Stimulated activated CD4-positive, alpha-beta T cell treated with anti-CD3 and anti-CD28 coated beads, Interleukin-15, amount 100 ng/mL, for 1 hour (primary cell): ENCODE measurements around the gene CLEC3A.
"Not testable (repeated sequence)": the region's sequence is repeated elsewhere in the genome, so short reads cannot be mapped to it uniquely, and the experiment has no call there.

Experiments used
- DNase-seq, 2 donors: peaks; one replicate each; pipeline ENCODE4 v3.0.0-alpha.2; 2020; ENCODE audit warnings: low read depth in 1 of 2, low spot score in 1 of 2

CLEC3A gene, protein sequence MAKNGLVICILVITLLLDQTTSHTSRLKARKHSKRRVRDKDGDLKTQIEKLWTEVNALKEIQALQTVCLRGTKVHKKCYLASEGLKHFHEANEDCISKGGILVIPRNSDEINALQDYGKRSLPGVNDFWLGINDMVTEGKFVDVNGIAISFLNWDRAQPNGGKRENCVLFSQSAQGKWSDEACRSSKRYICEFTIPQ

DNA sequence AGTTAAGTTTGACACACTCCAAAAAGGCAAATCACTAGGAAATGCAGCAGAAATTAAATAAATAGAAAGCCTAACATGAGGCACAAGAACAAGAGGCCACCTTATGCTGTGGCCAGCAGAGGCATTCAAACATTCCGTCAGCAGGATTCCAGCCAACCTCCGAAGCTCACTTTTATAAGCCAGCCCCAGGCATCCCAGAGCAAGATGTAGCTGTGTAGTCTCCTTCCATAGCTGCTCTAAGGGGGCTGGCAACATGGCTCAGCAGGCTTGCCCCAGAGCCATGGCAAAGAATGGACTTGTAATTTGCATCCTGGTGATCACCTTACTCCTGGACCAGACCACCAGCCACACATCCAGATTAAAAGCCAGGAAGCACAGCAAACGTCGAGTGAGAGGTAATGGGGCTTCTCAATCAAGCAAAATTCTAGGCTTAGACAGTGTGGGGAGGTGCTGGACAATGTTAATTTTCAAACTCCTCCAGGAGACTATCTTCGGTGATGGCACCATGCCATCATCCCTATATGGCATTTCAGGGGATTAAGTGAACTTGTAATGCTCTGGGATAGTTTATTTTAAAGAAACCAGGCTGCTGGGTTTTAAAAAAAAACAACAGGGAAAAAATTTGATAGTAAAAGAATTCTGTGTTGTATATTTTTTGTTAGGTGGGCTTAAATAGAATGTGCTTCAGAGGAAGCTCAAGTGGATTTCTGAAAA is at the start of gene CLEC3A:
Gene CLEC3A, plus strand, starts transcription at position 202 of the 714 bp plus-strand sequence. Its CDS starts 79 bp downstream, at position 281.
- DNase-seq: no peak

DNA sequence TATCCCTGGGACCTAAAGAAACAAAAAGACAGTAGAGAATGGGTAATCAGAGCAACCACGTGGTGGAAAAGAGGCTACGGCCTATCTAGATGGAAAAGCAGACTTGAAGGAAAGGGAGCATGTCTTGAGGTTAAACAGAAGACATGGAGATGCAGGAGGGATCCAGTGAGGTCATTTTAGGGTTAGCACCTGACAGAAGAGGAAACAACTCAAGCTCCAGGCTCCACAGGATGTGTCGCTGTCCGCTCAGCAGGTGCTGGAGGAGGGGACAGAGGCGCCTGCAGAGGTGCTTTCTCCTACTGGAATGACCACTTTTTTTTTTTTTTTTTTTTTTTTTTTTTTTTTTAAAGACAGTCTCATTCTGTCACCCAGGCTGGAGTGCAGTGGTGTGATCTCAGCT is 47.5 kb upstream of the CLEC3A start:
- DNase-seq: no peak

DNA sequence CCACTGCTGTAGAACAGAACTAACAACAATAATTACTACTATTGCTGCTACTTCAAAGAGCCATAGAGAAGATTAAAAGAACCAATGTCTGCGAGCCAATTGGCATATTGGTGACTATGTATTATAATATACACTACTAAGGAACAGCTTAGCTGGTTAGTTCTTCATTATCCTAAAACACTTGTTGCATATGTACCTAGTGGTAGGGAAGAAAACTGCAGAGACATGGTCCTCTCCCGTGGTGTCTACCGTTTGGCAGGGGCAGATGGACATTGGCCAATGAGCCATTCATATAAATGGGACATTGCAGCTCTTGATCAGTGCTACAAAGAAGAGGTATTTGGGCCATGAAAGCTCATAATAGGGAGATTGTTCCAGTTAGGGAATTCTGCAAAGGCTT is 46.4 kb upstream of the CLEC3A start:
- DNase-seq: no peak

DNA sequence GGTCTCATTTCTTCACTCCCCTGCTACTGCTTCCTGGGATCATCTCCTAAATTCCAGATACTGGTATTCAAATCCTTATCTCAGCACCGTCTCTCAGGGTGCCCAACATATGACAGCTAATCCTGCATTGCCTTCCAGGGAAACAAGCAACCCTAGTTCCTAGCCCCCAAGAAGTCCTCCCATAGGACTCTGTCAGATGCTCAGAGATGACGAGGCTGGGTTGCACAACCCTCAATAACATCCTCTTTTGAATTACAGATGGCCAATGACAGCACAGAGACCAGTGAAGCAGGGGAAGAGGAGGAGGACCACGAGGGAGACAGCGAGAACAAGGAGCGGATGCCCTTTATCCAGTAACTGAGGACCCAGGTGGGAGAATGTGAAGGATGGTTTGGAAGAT is 45.0 kb upstream of the CLEC3A start:
- no peak for DNase-seq

DNA sequence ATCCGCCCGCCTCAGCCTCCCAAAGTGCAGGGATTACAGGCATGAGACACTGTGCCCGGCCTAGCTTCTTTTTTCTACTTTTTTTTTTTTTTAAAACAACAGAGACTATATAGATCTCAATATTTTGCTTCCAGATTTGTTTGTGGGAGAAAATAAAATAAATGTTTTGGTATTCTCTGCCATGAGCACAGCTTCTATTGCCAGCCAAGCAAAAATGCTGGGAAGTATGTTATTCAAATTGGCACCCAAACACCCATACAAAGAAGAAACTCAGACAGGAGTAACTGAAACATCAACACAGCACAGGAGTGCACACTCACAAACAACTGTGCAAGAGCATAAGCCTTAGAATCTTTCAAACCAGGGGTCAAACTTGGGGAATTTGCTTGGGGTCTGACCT is 37.2 kb upstream of the CLEC3A start:
- DNase-seq: no peak

DNA sequence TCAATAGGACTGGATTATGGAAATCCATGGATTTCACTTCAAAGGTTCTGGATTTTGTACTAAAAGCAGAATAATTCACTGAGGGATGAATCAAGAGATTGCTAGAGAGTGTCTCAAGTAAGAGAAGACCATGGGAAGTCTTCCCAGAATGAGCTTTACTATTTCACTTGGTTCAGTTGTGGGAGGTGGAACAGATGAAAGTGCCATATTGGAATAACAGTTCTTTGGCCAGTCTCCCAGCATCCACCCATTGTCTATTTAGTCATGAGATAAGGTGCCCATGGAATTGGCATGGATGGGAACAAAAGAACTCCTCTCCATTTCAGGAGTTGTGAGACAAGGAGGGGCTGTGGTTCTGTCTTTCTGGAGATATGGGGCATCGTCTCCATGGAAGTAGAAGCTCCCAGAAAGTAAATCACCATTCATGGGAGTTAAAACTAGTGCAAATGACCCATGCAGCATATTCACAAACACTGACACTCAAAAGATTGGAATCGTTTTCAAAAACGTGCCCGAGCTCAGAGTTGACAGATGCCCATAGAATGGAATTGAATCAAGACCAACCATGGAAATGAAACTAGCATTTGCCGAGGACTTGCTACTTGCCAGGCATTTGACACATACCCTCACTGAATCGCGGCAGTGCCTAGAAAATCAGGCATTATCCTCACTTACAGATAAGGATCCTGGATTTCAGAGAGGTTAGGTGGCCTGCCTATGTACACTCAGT is 36.2 kb upstream of the CLEC3A start:
- no peak for DNase-seq

DNA sequence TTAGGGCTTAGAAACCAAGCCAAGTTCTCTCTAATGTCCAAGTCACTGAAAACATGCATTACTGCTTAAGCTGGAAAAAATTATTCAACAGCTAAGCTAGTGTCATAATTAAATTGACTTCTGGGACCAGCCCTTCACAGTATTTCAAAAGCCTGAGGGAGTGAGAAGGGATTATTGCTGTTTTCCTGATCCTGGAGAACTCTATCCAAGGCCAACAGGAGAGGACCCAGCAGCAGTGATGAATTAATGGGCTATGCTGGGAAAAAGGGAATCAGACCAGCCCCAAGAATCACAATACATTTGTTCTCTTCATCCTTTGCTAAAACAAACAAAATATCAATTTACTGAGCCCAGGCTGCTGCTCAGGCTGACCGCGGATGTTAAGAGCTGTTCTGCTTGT is 34.5 kb upstream of the CLEC3A start:
- DNase-seq: no peak

DNA sequence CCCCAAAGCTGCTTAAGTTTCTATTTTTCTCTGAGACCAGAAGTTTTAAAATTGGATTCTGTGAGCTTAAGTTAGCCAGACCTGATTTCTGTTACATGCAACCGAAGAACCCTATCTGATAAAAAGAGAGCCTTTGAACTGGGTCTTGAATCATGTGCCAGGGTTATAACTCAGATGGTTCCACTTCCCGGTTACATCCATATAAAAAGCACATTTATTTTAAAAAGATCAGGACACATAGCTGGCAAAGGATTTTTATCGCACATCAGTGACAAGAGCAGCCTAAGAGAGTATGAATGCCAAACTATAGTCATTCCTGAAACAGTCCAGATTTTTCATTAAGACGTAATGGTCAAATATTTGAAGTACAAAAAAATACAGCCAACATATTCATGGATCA is 32.5 kb upstream of the CLEC3A start:
- no peak for DNase-seq

DNA sequence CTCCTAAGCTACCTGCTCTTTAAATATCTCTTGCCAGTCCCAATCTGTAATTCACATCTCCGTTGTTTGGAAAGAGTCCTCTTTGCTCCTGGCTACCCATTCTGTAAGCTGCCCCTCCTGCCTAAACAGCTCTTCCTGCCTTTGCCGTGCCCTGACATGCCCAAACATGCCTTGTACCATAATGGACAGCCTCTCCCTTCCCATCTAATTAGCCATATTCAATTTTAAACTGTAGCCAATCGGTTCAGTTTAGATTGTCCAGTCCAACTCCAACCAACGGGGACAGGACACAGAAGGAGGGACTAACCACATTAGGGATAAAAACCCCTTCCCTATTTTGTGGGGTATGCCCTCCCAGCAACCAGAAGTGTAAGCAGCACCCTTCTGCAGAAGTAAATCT is 30.6 kb upstream of the CLEC3A start:
- DNase-seq: no peak

DNA sequence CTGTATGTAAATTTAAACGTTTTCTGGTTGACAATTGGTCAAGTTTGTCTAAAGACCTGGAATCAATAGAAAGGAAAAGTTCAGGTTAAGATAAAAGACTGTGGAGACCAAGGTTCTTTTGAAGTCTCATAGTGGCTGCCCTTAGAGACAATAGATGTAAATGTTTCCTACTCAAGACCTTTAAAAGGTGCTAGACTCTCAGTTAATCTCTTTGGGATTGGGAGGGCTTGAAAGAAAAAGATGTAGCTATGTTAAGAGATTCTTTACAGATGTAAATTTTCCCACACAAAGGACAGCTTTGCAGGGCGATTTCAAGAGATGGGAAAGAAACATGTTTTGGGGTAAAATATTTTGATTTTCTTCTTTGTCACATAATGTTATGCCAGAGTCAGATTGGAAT is 30.0 kb upstream of the CLEC3A start:
- DNase-seq: not testable (repeated sequence)

DNA sequence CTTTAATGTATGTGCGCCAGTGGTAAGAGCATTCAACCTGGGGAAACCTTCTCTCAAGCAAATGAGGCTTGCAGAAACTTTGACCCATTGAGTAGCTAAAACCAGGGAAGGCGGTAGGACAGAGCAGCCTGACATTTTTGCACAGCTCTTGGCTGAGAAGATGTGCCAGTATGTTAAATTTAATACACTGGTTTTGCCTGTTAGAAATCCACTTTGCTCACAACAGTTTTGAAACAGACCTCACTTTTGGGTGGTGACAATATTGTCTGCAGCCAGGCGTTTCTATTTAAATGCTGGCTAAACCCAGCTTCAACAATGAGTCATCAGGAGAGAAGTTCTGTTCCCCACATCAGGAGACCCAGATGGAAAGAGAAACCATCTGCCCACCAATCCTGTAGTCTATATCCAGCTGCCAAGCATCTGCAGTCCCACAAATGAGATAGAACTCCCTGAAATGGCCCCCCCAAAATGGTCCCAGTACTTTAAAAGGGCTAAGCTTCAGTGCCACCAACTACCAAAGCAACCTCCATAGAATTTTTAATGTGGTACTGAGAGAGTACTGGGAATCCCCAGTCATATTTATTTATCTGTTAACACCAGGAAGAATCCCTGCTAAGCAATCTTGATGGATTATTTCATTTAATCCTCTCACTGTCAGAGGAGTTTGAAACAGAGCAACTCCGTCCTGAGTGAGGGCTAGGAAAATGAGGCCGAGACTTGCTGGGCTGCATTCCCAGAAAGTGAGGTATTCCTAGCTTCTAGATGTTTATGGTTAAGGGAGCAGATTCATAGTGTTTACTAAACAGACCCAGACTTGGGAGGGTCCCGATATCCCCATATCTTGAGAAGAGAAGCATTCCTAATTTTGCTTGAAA is 29.0 kb upstream of the CLEC3A start:
- DNase-seq: no peak

DNA sequence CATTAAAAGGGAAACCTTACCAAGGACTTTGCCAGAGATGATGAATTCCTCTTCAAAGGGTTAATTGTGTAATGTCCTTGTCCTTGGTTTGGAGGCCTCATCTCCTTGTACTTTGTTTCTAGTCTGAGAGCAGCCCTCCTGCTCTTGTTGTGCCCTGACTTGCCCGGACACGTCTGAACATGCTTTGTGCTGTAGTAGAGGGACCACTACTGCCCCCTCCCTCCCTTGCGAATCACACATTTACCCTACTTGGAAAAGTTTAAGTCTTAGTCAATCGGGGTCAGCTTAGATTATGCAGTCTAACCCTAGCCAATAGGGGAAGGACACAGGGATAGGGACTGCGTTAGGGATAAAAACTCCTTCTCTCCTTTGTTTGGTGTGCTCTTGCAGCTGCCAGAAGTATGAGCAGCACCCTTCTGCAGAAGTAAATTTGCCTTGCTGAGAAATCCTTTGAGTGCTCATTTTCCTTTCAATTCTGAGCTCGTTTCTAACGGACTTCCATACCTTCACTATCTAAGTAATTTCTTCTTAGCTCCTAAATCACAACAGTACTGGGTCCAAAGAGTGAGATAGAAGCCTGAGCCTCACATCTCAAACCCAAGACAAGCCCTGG is 26.4 kb upstream of the CLEC3A start:
- no peak for DNase-seq

DNA sequence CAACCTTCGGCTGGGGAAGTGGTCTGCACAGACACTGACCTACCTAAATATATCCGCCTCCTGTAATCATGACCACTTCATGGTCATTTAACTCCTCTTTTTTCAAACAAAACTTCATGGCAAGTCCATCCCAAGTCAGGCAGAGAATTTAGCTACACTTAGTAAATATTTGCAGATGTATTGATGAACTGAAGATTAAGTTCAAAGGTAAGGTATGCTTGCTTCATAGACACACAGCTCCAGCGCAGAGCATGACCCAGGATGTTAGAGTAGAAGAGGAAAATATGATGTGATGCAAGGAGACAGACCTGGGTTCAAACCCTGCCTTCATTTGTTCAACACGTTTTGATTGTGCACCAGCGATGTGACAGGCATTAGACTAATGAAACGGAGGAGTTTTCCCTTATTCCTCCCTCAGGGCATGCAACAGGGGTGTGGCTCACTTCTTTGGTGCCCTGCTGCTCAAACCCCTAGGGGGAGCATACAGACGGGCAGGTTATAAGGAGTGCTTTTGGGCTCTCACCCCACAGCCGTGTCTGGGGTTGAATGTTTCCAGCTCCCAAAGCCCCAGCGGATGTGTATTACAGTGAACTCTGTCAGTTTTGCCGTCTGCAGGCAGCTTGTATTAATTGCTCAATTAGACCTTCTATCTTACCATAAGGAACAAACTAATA is 23.9 kb upstream of the CLEC3A start:
- DNase-seq: no peak

DNA sequence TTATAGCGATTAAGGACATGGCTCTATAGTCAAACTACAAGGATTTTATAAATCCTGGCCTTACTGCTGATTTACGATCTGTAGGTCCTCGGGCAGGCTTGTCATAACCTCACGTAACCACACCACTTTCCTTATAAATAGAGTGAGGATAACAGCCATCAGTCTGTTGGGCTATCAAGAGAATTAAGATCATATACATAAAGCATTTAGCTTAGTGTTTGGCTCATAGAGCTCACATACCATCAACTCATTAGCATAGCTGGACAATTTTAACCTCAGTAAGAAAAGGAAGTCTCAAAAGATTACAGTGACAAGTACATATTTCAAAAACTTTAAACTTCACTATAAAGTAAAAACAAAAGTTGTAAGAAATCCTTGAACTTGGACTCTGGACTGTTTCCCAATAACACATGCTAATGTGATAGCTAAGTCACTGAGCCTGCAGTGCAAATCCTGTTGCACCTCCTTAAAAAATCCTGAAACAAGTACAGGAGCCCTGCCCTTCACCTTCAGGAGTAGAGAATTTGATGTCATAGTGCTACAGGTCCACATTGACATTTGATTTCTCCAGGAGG is 20.8 kb upstream of the CLEC3A start:
- no peak for DNase-seq

DNA sequence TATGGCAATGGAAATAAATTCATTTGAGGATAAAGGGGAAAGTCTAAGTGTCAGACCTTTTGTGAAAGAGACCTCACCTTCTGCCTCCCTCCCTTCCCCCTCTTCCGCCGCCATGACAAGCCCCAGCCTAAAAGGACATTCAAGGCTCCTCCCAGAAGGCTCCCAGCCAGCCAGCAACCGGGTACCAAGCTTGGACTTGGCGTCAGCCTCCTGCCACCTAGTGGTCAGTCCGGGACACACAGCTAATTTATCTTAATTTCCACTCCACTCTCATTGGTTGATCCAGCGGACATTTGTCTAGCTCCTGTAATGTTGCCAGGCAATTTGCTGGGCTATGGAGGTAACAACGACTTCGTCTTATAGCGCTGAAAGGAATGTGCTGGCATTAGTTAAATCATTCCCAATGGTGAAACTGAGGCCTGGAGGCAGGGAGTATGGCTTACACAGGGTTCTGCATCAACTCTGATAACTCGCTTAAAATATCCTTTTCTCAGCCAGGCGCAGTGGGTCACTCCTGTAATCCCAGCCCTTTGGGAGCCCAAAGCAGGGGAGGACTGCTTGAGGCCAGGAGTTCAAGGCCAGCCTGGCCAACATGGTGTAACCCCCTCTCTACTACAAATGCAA is 19.3 kb upstream of the CLEC3A start:
- peak; percentile 3 to 16 for DNase-seq

DNA sequence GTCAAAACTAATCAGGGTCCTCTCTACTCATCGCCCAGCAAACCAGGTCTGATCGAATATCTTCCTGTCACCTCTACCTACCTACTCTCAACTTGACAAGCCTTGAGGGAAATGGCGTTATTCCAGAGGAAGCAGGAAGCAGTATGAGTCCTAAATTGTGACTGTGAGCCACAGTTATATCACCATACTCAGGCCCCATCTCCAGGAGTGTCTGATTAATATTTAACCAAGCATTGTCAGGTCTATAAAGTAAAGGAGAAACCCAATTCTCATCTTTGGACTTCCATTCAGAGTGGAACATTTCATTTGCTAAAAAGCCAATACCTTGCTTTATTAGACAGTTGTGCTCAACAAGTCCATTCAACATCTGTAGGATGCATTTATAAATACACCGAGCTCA is 17.8 kb upstream of the CLEC3A start:
- DNase-seq: no peak

DNA sequence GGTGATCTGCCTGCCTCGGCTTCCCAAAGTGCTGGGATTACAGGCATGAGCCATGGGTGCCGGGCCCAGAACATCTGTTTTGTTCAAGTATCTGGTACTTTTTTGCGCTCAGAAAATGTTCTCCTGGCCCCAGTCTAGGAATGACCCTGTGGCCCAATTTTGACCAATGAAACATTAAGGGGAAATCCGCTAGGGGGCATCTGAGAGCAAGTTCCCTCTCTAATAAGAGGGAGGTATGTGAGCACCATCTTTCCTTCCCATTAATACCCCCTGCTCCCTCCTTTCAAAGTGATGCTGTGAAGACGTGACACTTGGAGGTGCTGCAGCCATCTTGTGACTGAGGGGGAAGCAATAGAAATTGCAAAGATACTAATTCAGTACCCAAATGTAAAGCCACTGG is 16.5 kb upstream of the CLEC3A start:
- DNase-seq: no peak

DNA sequence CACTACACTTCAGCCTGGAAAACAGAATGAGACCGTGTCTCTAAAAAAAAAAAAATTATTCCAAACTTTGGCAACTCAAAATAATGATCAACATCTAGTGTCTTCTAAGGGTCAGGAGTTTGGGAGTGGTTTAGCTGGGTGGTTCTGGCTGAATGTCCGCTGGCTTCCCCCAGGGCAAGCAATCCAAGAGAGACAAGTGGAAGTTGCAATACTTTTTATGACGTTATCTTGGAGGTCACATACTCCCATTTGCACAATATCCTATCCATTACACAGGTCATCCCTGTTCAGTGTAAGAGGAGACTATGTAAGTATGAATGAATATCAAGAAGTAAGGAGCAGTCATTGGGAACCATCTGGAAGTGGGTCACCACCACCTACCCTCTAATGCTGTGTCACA is 15.2 kb upstream of the CLEC3A start:
- DNase-seq: no peak

DNA sequence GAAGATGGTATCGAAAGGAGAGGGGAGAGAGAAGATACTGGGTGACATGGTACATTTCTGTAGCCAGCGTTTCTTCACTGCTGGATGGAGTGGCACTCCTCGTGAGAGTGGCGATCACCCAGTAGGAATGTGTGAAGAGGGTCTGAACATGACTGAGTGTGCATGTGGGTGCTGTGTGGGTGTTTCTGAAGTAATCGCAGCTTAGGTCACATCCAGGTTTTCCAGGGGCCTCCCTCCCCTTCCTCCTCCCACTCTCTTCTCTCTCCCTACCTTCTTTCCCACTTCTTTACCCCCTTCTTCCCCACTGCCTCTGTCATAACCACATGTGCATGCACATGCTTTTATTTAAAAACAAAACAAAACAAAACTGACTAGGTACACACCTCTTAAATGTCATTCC is 1.8 kb downstream of the CLEC3A start:
- DNase-seq: no peak

DNA sequence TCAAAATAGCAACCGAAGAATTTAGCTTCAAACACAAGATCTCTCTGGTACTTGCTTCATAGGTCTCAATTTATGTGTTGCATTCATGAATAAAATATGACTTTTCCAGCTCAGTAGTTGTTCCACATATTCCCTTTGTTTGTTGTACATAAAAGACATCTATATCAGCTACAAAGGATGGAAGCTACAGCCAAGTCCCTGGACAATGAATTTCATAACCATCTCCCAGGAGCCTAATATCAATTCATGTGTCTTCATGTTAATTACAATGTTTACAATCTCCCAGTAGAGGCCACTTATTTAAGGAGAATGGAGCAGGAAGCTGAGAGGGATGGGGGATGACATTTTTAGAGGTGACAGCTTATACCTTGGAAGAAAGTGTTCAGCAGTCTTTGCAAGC is 3.3 kb downstream of the CLEC3A start:
- no peak for DNase-seq
